Muscle layer of colon (tissue), 2 donors: ENCODE measurements around the gene ZNF282.

Experiments used
- H3K27ac ChIP-seq: one replicate; pipeline ENCODE4 v1.7.0; 2013; ENCODE audit warnings: low read depth, mild to moderate bottlenecking, low read length, moderate library complexity
- H3K27me3 ChIP-seq, 2 donors: one replicate each; pipeline ENCODE4 v1.7.0; 2013; ENCODE audit warnings: low read length in 2 of 2, mild to moderate bottlenecking in 2 of 2; ENCODE audit not compliant: insufficient read depth in 2 of 2, control insufficient read depth in 1 of 2
- H3K36me3 ChIP-seq: one replicate; pipeline ENCODE4 v1.7.0; 2013; ENCODE audit warnings: mild to moderate bottlenecking, low read length; ENCODE audit not compliant: insufficient read depth
- H3K4me1 ChIP-seq: one replicate; pipeline ENCODE4 v1.7.0; 2013; ENCODE audit warnings: mild to moderate bottlenecking, low read length; ENCODE audit not compliant: insufficient read depth
- H3K4me3 ChIP-seq, 2 donors: one replicate each; pipeline ENCODE4 v1.7.0; 2013; ENCODE audit warnings: low read length in 2 of 2, low read depth in 1 of 2, mild to moderate bottlenecking in 1 of 2, moderate library complexity in 1 of 2
- H3K9ac ChIP-seq: one replicate; pipeline ENCODE4 v1.7.0; 2013; ENCODE audit warnings: low read length
- H3K9me3 ChIP-seq: one replicate; pipeline ENCODE4 v1.7.0; 2013; ENCODE audit warnings: mild to moderate bottlenecking, low read length
- donor health status: abdominal sarcoma.
- donor health status: Adenocarcinoma of cecum.

Gene ZNF282

GRCh38 chr7:149196151-149196704 is 882 bp downstream of the ZNF282 start:
- Histone ChIP-seq H3K9ac (peak overlapping the region; percentile 90), H3K4me1 (peaks cover 16% of the 10 kb centered on the region), H3K4me3 (peak overlapping the region; percentile 76 to 84), H3K36me3 (peaks cover 34% of the 10 kb centered on the region), H3K27ac (peak overlapping the region; percentile 78), H3K9me3 (no peaks in the 10 kb centered on the region), H3K27me3 (no peaks in the 10 kb centered on the region)

- H3K27me3 ChIP-seq = no peaks in the 10 kb centered on the region
These were observed 1.4 kb downstream of the ZNF282 start for GRCh38 chr7:149196705-149197171.

GRCh38 chr7:149197675-149198074 is 2.3 kb downstream of the ZNF282 start:
- Histone ChIP-seq H3K36me3 (peaks cover 36% of the 10 kb centered on the region), H3K4me1 (peaks cover 16% of the 10 kb centered on the region), H3K27ac (no peak overlapping the region), H3K9ac (no peak overlapping the region), H3K27me3 (no peaks in the 10 kb centered on the region), H3K4me3 (no peak overlapping the region), H3K9me3 (no peaks in the 10 kb centered on the region)

More at GRCh38 chr7:149196705-149197171, 1.4 kb downstream of the ZNF282 start:
- peak overlapping the region; percentile 76 to 84 for H3K4me3 ChIP-seq
- H3K9ac ChIP-seq = peak overlapping the region; percentile 90
- peak overlapping the region; percentile 78 for H3K27ac ChIP-seq
- H3K9me3 ChIP-seq = no peaks in the 10 kb centered on the region
- peaks cover 16% of the 10 kb centered on the region for H3K4me1 ChIP-seq
- H3K36me3 ChIP-seq = peaks cover 34% of the 10 kb centered on the region

- Histone ChIP-seq H3K27ac (no peak overlapping the region), H3K36me3 (peaks cover 41% of the 10 kb centered on the region), H3K4me1 (peaks cover 22% of the 10 kb centered on the region), H3K4me3 (no peak overlapping the region), H3K9ac (no peak overlapping the region), H3K27me3 (no peaks in the 10 kb centered on the region), H3K9me3 (no peaks in the 10 kb centered on the region)
These were observed 2.9 kb downstream of the ZNF282 start for GRCh38 chr7:149198161-149198816.

GRCh38 chr7:149199234-149199995 is 4.1 kb downstream of the ZNF282 start:
- H3K9me3 ChIP-seq = no peaks in the 10 kb centered on the region
- H3K36me3 ChIP-seq = peaks cover 51% of the 10 kb centered on the region

GRCh38 chr7:149202831-149203231 is 7.5 kb downstream of the ZNF282 start:
- peaks cover 71% of the 10 kb centered on the region for H3K36me3 ChIP-seq

More at GRCh38 chr7:149199234-149199995, 4.1 kb downstream of the ZNF282 start:
- H3K4me1 ChIP-seq = peaks cover 23% of the 10 kb centered on the region
- H3K27me3 ChIP-seq = no peaks in the 10 kb centered on the region
- H3K4me3 ChIP-seq = no peak overlapping the region
- H3K27ac ChIP-seq = no peak overlapping the region
- H3K9ac ChIP-seq = no peak overlapping the region

GRCh38 chr7:149205690-149206381 is 10.5 kb downstream of the ZNF282 start:
- Histone ChIP-seq H3K27me3 (no peaks in the 10 kb centered on the region), H3K4me3 (no peak overlapping the region), H3K36me3 (peaks cover 69% of the 10 kb centered on the region), H3K4me1 (peaks cover 6% of the 10 kb centered on the region), H3K9me3 (no peaks in the 10 kb centered on the region), H3K9ac (no peak overlapping the region), H3K27ac (no peak overlapping the region)

More at GRCh38 chr7:149202831-149203231, 7.5 kb downstream of the ZNF282 start:
- H3K4me3 ChIP-seq = no peak overlapping the region
- no peaks in the 10 kb centered on the region for H3K9me3 ChIP-seq
- H3K27ac ChIP-seq = no peak overlapping the region
- peaks cover 6% of the 10 kb centered on the region for H3K4me1 ChIP-seq
- no peak overlapping the region for H3K9ac ChIP-seq
- H3K27me3 ChIP-seq = no peaks in the 10 kb centered on the region

- Histone ChIP-seq H3K27me3 (no peaks in the 10 kb centered on the region), H3K4me3 (no peak overlapping the region), H3K9me3 (no peaks in the 10 kb centered on the region), H3K36me3 (peaks cover 79% of the 10 kb centered on the region), H3K9ac (no peak overlapping the region), H3K27ac (no peak overlapping the region), H3K4me1 (peaks cover 6% of the 10 kb centered on the region)
These were observed 12.1 kb downstream of the ZNF282 start for GRCh38 chr7:149207324-149208035.

GRCh38 chr7:149209518-149210269 is 14.3 kb downstream of the ZNF282 start:
- H3K27ac ChIP-seq = no peak overlapping the region
- no peaks in the 10 kb centered on the region for H3K27me3 ChIP-seq
- H3K36me3 ChIP-seq = peaks cover 83% of the 10 kb centered on the region
- no peak overlapping the region for H3K9ac ChIP-seq
- H3K4me1 ChIP-seq = no peaks in the 10 kb centered on the region
- no peaks in the 10 kb centered on the region for H3K9me3 ChIP-seq
- no peak overlapping the region for H3K4me3 ChIP-seq

- no peaks in the 10 kb centered on the region for H3K9me3 ChIP-seq
- H3K9ac ChIP-seq = no peak overlapping the region
- no peak overlapping the region for H3K4me3 ChIP-seq
- no peaks in the 10 kb centered on the region for H3K27me3 ChIP-seq
- peaks cover 92% of the 10 kb centered on the region for H3K36me3 ChIP-seq
- no peak overlapping the region for H3K27ac ChIP-seq
- no peaks in the 10 kb centered on the region for H3K4me1 ChIP-seq
These were observed 15.2 kb downstream of the ZNF282 start for GRCh38 chr7:149210551-149210950.
